Naive thymus-derived CD8-positive, alpha-beta T cell (primary cell): ENCODE data around the gene OXCT1. TPM values are rescaled to one million over a fixed set of nuclear protein-coding genes. Genes with fewer than 3 reads are reported as not detected.
A peak's percentile ranks its signal among the peaks of the same experiment; 100 is the strongest.
"Not testable (repeated sequence)": the region's sequence is repeated elsewhere in the genome, so short reads cannot be mapped to it uniquely, and the experiment has no call there.

Experiments used
- ATAC-seq, 2 donors: fragments of 150-1000 bp; cut with Tn5 transposase in 1 of 2; sonication (Bioruptor Pico), chemical (Tn5 transposase) in 1 of 2; 1 replicate in 1 of 2; 2 replicates in 1 of 2; pipeline ENCODE4 v1.10.0; 2021; ENCODE audit warnings: mild to moderate bottlenecking in 2 of 2, moderate library complexity in 2 of 2
- POLR2A ChIA-PET: fragments of 350-600 bp; sonication (Branson Sonifier 250); formaldehyde crosslinking; loops from one replicate; lab custom pipeline; 2021; ENCODE audit warnings: antibody characterized with exemption; lab: Charles Lee
- DNase-seq, 10 donors: peaks; one replicate each; pipeline versions ENCODE4 v3.0.0 to v3.0.0-alpha.2; 2020 to 2022
- H3K27ac Mint-ChIP-seq, 10 donors: one replicate each; pipeline ENCODE4 v1.8.0; 2020 to 2022; ENCODE audit warnings: mild to moderate bottlenecking in 10 of 10, mixed read lengths in 10 of 10, moderate library complexity in 4 of 10, inconsistent platforms in 1 of 10
- H3K27me3 Mint-ChIP-seq, 5 donors: one replicate each; pipeline ENCODE4 v1.8.0; 2021 to 2022; ENCODE audit warnings: mixed read lengths in 5 of 5
- H3K36me3 Mint-ChIP-seq, 3 donors: one replicate each; pipeline ENCODE4 v1.8.0; 2020 to 2022; ENCODE audit warnings: mixed read lengths in 3 of 3, mild to moderate bottlenecking in 2 of 3, inconsistent platforms in 1 of 3
- H3K4me1 Mint-ChIP-seq, 4 donors: one replicate each; pipeline ENCODE4 v1.8.0; 2021 to 2022; ENCODE audit warnings: mixed read lengths in 4 of 4
- H3K4me3 Mint-ChIP-seq, 10 donors: one replicate each; pipeline ENCODE4 v1.8.0; 2020 to 2022; ENCODE audit warnings: mild to moderate bottlenecking in 10 of 10, mixed read lengths in 10 of 10, moderate library complexity in 6 of 10, inconsistent platforms in 1 of 10
- H3K9me3 Mint-ChIP-seq, 9 donors: one replicate each; pipeline ENCODE4 v1.8.0; 2020 to 2022; ENCODE audit warnings: mixed read lengths in 9 of 9, mild to moderate bottlenecking in 3 of 9, inconsistent platforms in 1 of 9, moderate library complexity in 1 of 9
- polyA plus RNA-seq, 3 donors: library from polyadenylated mRNA; unstranded; fragments of 300-500 nt; fragmentation: Illumina TruSeq; gene quantifications; one replicate each; pipeline ENCODE4 v1.2.3, GENCODE V29; 2021
- total RNA-seq, 8 experiments: library from RNA in 2 of 8; stranded (reverse) in 2 of 8; gene quantifications; one replicate each; pipeline ENCODE4 v1.2.3 and lab custom pipeline; 2021 to 2026

Gene OXCT1
- total and polyA plus RNA-seq, 5 experiments from 2014 or later, result 24.5 to 31.7 (median 27.1) TPM

- peaks cover 0 to 3% (median 0%) of the 10 kb centered on the region in 3 donors for H3K36me3 Mint-ChIP-seq
- DNase-seq (peak in 3 of 10 donors; percentile 5 to 40 (median 12)), ATAC-seq (no peak)
- no peaks in the 10 kb centered on the region for H3K9me3 Mint-ChIP-seq
- no peaks in the 10 kb centered on the region for H3K27me3 Mint-ChIP-seq
- H3K4me3 Mint-ChIP-seq, result peak overlapping the region; percentile 86 to 94 (median 90)
- peaks cover 31 to 65% (median 53%) of the 10 kb centered on the region in 4 donors for H3K4me1 Mint-ChIP-seq
- peak overlapping the region; percentile 86 to 99 (median 95) for H3K27ac Mint-ChIP-seq
- POLR2A ChIA-PET, result interaction anchor here (0.6 to 2.9 kb wide), 5 partner anchors 12 to 1251 kb away, joined by 4 to 18 read pairs (median 6); partner anchors contain the start of genes FBXO4, RIMOC1 and ZNF131
These were observed 988 bp downstream of the OXCT1 start for GRCh38 chr5:41869151-41869723.

GRCh38 chr5:41863871-41864486 lies 6.2 kb downstream of the OXCT1 start:
- ATAC-seq (no peak), DNase-seq (no peak)
- POLR2A ChIA-PET, result interaction anchor here (0.5 kb wide), 1 partner anchor 67 kb away, joined by 3 read pairs; no protein-coding TSS in a partner anchor
- Mint-ChIP-seq H3K27ac (peak overlapping the region; percentile 0 to 67 (median 30)), H3K4me1 (peaks cover 26 to 64% (median 52%) of the 10 kb centered on the region in 4 donors), H3K9me3 (no peaks in the 10 kb centered on the region), H3K27me3 (no peaks in the 10 kb centered on the region), H3K36me3 (peaks cover 0 to 31% (median 8%) of the 10 kb centered on the region in 3 donors), H3K4me3 (no peak overlapping the region)

GRCh38 chr5:41858890-41859289 lies 11.3 kb downstream of the OXCT1 start:
- H3K36me3 Mint-ChIP-seq, result peaks cover 0 to 41% (median 14%) of the 10 kb centered on the region in 3 donors
- no peak overlapping the region for H3K4me3 Mint-ChIP-seq
- H3K9me3 Mint-ChIP-seq, result no peaks in the 10 kb centered on the region
- no peaks in the 10 kb centered on the region for H3K27me3 Mint-ChIP-seq
- ATAC-seq, result no peak
- H3K27ac Mint-ChIP-seq, result peak overlapping the region in 6 of 10 donors; percentile 4 to 60 (median 48)
- DNase-seq, result no peak
- peaks cover under 1 to 18% (median 9%) of the 10 kb centered on the region in 4 donors for H3K4me1 Mint-ChIP-seq
- POLR2A ChIA-PET, result no interaction called here

GRCh38 chr5:41857989-41858388 lies 12.2 kb downstream of the OXCT1 start:
- DNase-seq, result no peak
- Mint-ChIP-seq H3K27me3 (no peaks in the 10 kb centered on the region), H3K36me3 (peaks cover 0 to 38% (median 14%) of the 10 kb centered on the region in 3 donors), H3K9me3 (no peaks in the 10 kb centered on the region), H3K4me1 (peaks cover 0 to 9% (median 2%) of the 10 kb centered on the region in 4 donors), H3K4me3 (no peak overlapping the region), H3K27ac (peak overlapping the region in 5 of 10 donors; percentile 3 to 42 (median 15))
- POLR2A ChIA-PET, result no interaction called here
- no peak for ATAC-seq

GRCh38 chr5:41856644-41857491 lies 13.4 kb downstream of the OXCT1 start:
- Mint-ChIP-seq H3K4me3 (no peak overlapping the region), H3K36me3 (peaks cover 0 to 34% (median 14%) of the 10 kb centered on the region in 3 donors), H3K27ac (peak overlapping the region in 1 of 10 donors; percentile 10), H3K27me3 (no peaks in the 10 kb centered on the region), H3K4me1 (peaks cover 0 to 8% (median 2%) of the 10 kb centered on the region in 4 donors), H3K9me3 (no peaks in the 10 kb centered on the region)
- peak; percentile 92 for ATAC-seq
- peak in 9 of 10 donors; percentile 30 to 78 (median 63) for DNase-seq
- POLR2A ChIA-PET, result interaction anchor here (1.1 to 1.4 kb wide), 3 partner anchors 12 to 68 kb away, joined by 4 to 6 read pairs (median 5); partner anchors contain the start of genes FBXO4 and RIMOC1

- Mint-ChIP-seq H3K9me3 (no peaks in the 10 kb centered on the region), H3K27ac (no peak overlapping the region), H3K4me3 (no peak overlapping the region), H3K36me3 (peaks cover 18 to 25% (median 23%) of the 10 kb centered on the region in 3 donors), H3K4me1 (peaks cover 0 to 3% (median 1%) of the 10 kb centered on the region in 4 donors), H3K27me3 (no peaks in the 10 kb centered on the region)
- DNase-seq (no peak), ATAC-seq (no peak)
- POLR2A ChIA-PET, result no interaction called here
These were observed 17.9 kb downstream of the OXCT1 start for GRCh38 chr5:41852293-41852692.

GRCh38 chr5:41851116-41851515 lies 19.1 kb downstream of the OXCT1 start:
- peak overlapping the region in 1 of 10 donors; percentile 9 for H3K27ac Mint-ChIP-seq
- H3K4me1 Mint-ChIP-seq, result peaks cover 0 to 3% (median 1%) of the 10 kb centered on the region in 4 donors
- no peak overlapping the region for H3K4me3 Mint-ChIP-seq
- peaks cover 18 to 31% (median 31%) of the 10 kb centered on the region in 3 donors for H3K36me3 Mint-ChIP-seq
- DNase-seq (no peak), ATAC-seq (no peak)
- no peaks in the 10 kb centered on the region for H3K27me3 Mint-ChIP-seq
- H3K9me3 Mint-ChIP-seq, result no peaks in the 10 kb centered on the region
- POLR2A ChIA-PET, result no interaction called here

GRCh38 chr5:41848983-41849382 lies 21.2 kb downstream of the OXCT1 start:
- Mint-ChIP-seq H3K9me3 (no peaks in the 10 kb centered on the region), H3K27me3 (no peaks in the 10 kb centered on the region), H3K4me3 (no peak overlapping the region), H3K27ac (no peak overlapping the region), H3K4me1 (peaks cover 0 to 3% (median 1%) of the 10 kb centered on the region in 4 donors), H3K36me3 (peaks cover 18 to 31% (median 25%) of the 10 kb centered on the region in 3 donors)
- ATAC-seq, result no peak
- POLR2A ChIA-PET, result no interaction called here
- no peak for DNase-seq

- ATAC-seq, H3K27me3 Mint-ChIP-seq, H3K4me1 Mint-ChIP-seq, POLR2A ChIA-PET, DNase-seq, H3K9me3 Mint-ChIP-seq, H3K27ac Mint-ChIP-seq, H3K4me3 Mint-ChIP-seq: not testable (repeated sequence)
- H3K36me3 Mint-ChIP-seq, result peaks cover 13 to 41% (median 28%) of the 10 kb centered on the region in 3 donors
These were observed 24.5 kb downstream of the OXCT1 start for GRCh38 chr5:41845751-41846150.

- Mint-ChIP-seq H3K27me3 (no peaks in the 10 kb centered on the region), H3K4me1 (peaks cover 0 to 2% (median 1%) of the 10 kb centered on the region in 4 donors), H3K9me3 (no peaks in the 10 kb centered on the region), H3K36me3 (peaks cover 6 to 43% (median 22%) of the 10 kb centered on the region in 3 donors), H3K4me3 (no peak overlapping the region), H3K27ac (no peak overlapping the region)
- POLR2A ChIA-PET, result no interaction called here
- ATAC-seq, result no peak
- DNase-seq, result no peak
These were observed 25.7 kb downstream of the OXCT1 start for GRCh38 chr5:41844502-41844901.

GRCh38 chr5:41843456-41844370 lies 26.5 kb downstream of the OXCT1 start:
- H3K36me3 Mint-ChIP-seq, result peaks cover 0 to 43% (median 20%) of the 10 kb centered on the region in 3 donors
- H3K27ac Mint-ChIP-seq, result no peak overlapping the region
- peak in 4 of 10 donors; percentile 6 to 44 (median 40) for DNase-seq
- H3K4me3 Mint-ChIP-seq, result no peak overlapping the region
- no peaks in the 10 kb centered on the region for H3K9me3 Mint-ChIP-seq
- POLR2A ChIA-PET, result no interaction called here
- ATAC-seq, result peak; percentile 52 to 54
- peaks cover 0 to 2% (median 0%) of the 10 kb centered on the region in 4 donors for H3K4me1 Mint-ChIP-seq
- no peaks in the 10 kb centered on the region for H3K27me3 Mint-ChIP-seq
